CD4-positive, alpha-beta T cell treated with Interleukin-17A for 1 hour (primary cell): Measurements from ENCODE around the gene SLC35F2.
"Not testable (repeated sequence)": the region's sequence is repeated elsewhere in the genome, so short reads cannot be mapped to it uniquely, and the experiment has no call there.

Source experiments
- DNase-seq: peaks from one replicate; pipeline ENCODE4 v3.0.0-alpha.2; 2020

The SLC35F2 gene

GRCh38 chr11:107840129-107840484, 18.5 kb downstream of the SLC35F2 start:
- DNase-seq = no peak

GRCh38 chr11:107836851-107837250, 21.7 kb downstream of the SLC35F2 start:
- DNase-seq = no peak

GRCh38 chr11:107834995-107835394, 23.6 kb downstream of the SLC35F2 start:
- DNase-seq = no peak

- not testable (repeated sequence) for DNase-seq
Observed at GRCh38 chr11:107833926-107834325, 24.7 kb downstream of the SLC35F2 start.

GRCh38 chr11:107830915-107831540, 27.6 kb downstream of the SLC35F2 start:
- no peak for DNase-seq

- no peak for DNase-seq
Observed at GRCh38 chr11:107827041-107827440, 31.5 kb downstream of the SLC35F2 start.

- DNase-seq = no peak
Observed at GRCh38 chr11:107825875-107826274, 32.7 kb downstream of the SLC35F2 start.

- no peak for DNase-seq
Observed at GRCh38 chr11:107824668-107825369, 33.8 kb downstream of the SLC35F2 start.

- DNase-seq = no peak
Observed at GRCh38 chr11:107821199-107821927, 37.2 kb downstream of the SLC35F2 start.

- DNase-seq = no peak
Observed at GRCh38 chr11:107819361-107820014, 39.1 kb downstream of the SLC35F2 start.

- no peak for DNase-seq
Observed at GRCh38 chr11:107818491-107818890, 40.1 kb downstream of the SLC35F2 start.

- no peak for DNase-seq
Observed at GRCh38 chr11:107816028-107816427, 42.6 kb downstream of the SLC35F2 start.

GRCh38 chr11:107810875-107811274, 47.7 kb downstream of the SLC35F2 start:
- DNase-seq = no peak

- no peak for DNase-seq
Observed at GRCh38 chr11:107808521-107808920, 50.1 kb downstream of the SLC35F2 start.

- DNase-seq = no peak
Observed at GRCh38 chr11:107804971-107805370, 53.6 kb downstream of the SLC35F2 start.

- DNase-seq = no peak
Observed at GRCh38 chr11:107804211-107804610, 54.4 kb downstream of the SLC35F2 start.

GRCh38 chr11:107801641-107802040, 56.9 kb downstream of the SLC35F2 start:
- no peak for DNase-seq

GRCh38 chr11:107799218-107799859, 59.2 kb downstream of the SLC35F2 start:
- DNase-seq = peak; percentile 65

GRCh38 chr11:107792049-107792443, 66.5 kb downstream of the SLC35F2 start:
- no peak for DNase-seq

GRCh38 chr11:107791343-107792048, 67.1 kb downstream of the SLC35F2 start:
- DNase-seq = no peak

- DNase-seq = no peak
Observed at GRCh38 chr11:107789767-107790166, 68.8 kb downstream of the SLC35F2 start.

GRCh38 chr11:107787733-107788132, 70.9 kb downstream of the SLC35F2 start:
- no peak for DNase-seq
